ENCODE results near the gene ZBTB5. TPM values are rescaled to one million over a fixed set of nuclear protein-coding genes. Genes with fewer than 3 reads are reported as not detected.

ZBTB5 gene
- total and polyA plus RNA-seq, 2 of the 13 experiments (the other 11 are each of a cell fraction or from before 2014, with no cell fraction given) = 12.5 to 20.5 TPM

DNA sequence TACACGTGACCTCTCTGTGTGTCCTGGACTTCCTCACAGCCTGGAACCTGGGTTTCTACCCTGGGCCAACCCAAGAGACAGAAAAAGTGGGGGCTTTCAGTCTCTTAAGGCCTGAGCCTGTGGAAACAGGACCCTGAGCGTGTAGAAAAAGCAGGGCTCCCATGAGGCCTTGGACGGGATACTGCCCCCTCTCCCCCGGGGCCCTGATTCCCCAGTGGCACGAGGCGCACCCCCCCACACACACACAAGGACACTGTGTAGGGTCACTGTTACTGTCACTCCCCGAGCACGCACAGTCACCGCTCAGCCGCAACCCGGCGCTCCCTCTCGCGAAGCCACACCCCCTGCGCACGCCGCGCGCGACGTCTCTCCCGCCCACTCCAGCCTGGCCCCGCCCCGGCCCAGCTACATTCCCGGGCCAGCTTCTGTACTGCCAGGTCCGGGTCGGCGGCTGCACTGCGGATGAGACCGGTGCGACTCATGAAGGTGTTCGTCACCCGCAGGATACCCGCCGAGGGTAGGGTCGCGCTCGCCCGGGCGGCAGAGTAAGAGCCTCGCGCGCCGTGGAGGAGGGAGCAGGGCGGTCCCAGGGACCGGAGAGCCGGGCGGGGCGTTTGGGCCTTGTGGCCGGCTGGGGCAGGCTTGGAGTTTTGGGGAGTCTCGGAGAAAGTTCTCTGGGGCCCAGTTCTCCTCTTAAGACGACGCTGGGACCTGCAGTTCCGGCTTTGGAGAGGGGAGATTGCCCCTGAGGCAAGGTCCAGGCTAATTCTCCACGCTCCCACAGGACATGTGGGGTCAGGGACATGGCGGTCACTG is 42.8 kb downstream of the ZBTB5 start, which contains the start of gene GRHPR (continued):
- TF ChIP-seq NRL (CRISPR knock-in tag; IDR thresholded peaks at IDR 0.05; ENCODE audit: borderline replicate concordance) = peak; percentile 80; the same call in 1 of the 2 replicates
- no peak; the same call in 1 of the 2 replicates for TF ChIP-seq SATB2 (CRISPR knock-in tag; IDR thresholded peaks at IDR 0.05)
- TF ChIP-seq, protein P1, sequence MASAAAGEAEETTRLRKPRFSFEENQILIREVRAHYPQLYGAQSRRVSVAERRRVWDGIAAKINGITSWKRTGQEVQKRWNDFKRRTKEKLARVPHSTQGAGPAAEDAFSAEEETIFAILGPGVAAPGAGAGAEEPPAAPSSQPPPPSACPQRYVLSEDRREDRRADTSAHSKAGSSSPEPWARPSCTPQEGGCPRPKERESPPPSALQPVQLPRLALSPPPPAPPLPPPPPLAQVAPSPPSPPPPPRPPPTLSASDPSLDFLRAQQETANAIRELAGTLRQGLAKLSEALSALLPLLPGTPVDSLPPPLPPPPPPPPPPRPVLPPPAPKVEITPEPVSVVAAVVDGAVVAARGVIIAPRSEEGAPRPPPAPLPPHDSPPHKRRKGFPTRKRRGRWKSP (CRISPR knock-in tag; IDR thresholded peaks at IDR 0.05) = peak; percentile 60; the same call in 1 of the 2 replicates
- 0 out of 2 replicates have a peak, but pooled peaks have one; percentile 40 for TF ChIP-seq MATR3 (CRISPR knock-in tag; IDR thresholded peaks at IDR 0.05)
- peak; percentile 58; the same call in 1 of the 2 replicates for TF ChIP-seq ZNF709 (CRISPR knock-in tag; IDR thresholded peaks at IDR 0.05)
- peak; percentile 64 for TF ChIP-seq ZNF781 (CRISPR knock-in tag; IDR thresholded peaks at IDR 0.05; ENCODE audit: borderline replicate concordance, not compliant biosample characterization)
- no peak for TF ChIP-seq PAWR (CRISPR knock-in tag; IDR thresholded peaks at IDR 0.05; ENCODE audit: borderline replicate concordance)
- no peak for TF ChIP-seq ZC3H4 (CRISPR knock-in tag; IDR thresholded peaks at IDR 0.05; ENCODE audit: borderline replicate concordance)
- TF ChIP-seq, protein P2, sequence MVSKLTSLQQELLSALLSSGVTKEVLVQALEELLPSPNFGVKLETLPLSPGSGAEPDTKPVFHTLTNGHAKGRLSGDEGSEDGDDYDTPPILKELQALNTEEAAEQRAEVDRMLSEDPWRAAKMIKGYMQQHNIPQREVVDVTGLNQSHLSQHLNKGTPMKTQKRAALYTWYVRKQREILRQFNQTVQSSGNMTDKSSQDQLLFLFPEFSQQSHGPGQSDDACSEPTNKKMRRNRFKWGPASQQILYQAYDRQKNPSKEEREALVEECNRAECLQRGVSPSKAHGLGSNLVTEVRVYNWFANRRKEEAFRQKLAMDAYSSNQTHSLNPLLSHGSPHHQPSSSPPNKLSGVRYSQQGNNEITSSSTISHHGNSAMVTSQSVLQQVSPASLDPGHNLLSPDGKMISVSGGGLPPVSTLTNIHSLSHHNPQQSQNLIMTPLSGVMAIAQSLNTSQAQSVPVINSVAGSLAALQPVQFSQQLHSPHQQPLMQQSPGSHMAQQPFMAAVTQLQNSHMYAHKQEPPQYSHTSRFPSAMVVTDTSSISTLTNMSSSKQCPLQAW (CRISPR knock-in tag; IDR thresholded peaks at IDR 0.05) = peak; percentile 68; the same call in 1 of the 2 replicates
- peak; percentile 34; the same call in 1 of the 2 replicates for TF ChIP-seq ZC3H13 (CRISPR knock-in tag; IDR thresholded peaks at IDR 0.05)
- peak; percentile 76 for TF ChIP-seq KLF6 (CRISPR knock-in tag; IDR thresholded peaks at IDR 0.05)
- TF ChIP-seq ZNF670 (CRISPR knock-in tag; IDR thresholded peaks at IDR 0.05; ENCODE audit: borderline replicate concordance) = peak; percentile 58; the same call in 1 of the 2 replicates
- TF ChIP-seq ZBTB3 (CRISPR knock-in tag; IDR thresholded peaks at IDR 0.05; ENCODE audit: borderline replicate concordance, low read depth) = peak; percentile 90; the same call in 1 of the 2 replicates
- TF ChIP-seq KLF13 (CRISPR knock-in tag; IDR thresholded peaks at IDR 0.05) = peak; percentile 34; the same call in 1 of the 2 replicates
- TF ChIP-seq, protein P3, sequence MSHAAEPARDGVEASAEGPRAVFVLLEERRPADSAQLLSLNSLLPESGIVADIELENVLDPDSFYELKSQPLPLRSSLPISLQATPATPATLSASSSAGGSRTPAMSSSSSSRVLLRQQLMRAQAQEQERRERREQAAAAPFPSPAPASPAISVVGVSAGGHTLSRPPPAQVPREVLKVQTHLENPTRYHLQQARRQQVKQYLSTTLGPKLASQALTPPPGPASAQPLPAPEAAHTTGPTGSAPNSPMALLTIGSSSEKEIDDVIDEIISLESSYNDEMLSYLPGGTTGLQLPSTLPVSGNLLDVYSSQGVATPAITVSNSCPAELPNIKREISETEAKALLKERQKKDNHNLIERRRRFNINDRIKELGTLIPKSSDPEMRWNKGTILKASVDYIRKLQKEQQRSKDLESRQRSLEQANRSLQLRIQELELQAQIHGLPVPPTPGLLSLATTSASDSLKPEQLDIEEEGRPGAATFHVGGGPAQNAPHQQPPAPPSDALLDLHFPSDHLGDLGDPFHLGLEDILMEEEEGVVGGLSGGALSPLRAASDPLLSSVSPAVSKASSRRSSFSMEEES (CRISPR knock-in tag; IDR thresholded peaks at IDR 0.05) = 0 out of 2 replicates have a peak, but pooled peaks have one; percentile 27
- peak; percentile 33; the same call in 1 of the 2 replicates for TF ChIP-seq ZNF337 (CRISPR knock-in tag; IDR thresholded peaks at IDR 0.05; ENCODE audit: borderline replicate concordance, low read depth)
- TF ChIP-seq, protein P4, sequence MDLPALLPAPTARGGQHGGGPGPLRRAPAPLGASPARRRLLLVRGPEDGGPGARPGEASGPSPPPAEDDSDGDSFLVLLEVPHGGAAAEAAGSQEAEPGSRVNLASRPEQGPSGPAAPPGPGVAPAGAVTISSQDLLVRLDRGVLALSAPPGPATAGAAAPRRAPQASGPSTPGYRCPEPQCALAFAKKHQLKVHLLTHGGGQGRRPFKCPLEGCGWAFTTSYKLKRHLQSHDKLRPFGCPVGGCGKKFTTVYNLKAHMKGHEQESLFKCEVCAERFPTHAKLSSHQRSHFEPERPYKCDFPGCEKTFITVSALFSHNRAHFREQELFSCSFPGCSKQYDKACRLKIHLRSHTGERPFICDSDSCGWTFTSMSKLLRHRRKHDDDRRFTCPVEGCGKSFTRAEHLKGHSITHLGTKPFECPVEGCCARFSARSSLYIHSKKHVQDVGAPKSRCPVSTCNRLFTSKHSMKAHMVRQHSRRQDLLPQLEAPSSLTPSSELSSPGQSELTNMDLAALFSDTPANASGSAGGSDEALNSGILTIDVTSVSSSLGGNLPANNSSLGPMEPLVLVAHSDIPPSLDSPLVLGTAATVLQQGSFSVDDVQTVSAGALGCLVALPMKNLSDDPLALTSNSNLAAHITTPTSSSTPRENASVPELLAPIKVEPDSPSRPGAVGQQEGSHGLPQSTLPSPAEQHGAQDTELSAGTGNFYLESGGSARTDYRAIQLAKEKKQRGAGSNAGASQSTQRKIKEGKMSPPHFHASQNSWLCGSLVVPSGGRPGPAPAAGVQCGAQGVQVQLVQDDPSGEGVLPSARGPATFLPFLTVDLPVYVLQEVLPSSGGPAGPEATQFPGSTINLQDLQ (CRISPR knock-in tag; IDR thresholded peaks at IDR 0.05) = 0 out of 2 replicates have a peak, but pooled peaks have one; percentile 32
- TF ChIP-seq, protein P5, sequence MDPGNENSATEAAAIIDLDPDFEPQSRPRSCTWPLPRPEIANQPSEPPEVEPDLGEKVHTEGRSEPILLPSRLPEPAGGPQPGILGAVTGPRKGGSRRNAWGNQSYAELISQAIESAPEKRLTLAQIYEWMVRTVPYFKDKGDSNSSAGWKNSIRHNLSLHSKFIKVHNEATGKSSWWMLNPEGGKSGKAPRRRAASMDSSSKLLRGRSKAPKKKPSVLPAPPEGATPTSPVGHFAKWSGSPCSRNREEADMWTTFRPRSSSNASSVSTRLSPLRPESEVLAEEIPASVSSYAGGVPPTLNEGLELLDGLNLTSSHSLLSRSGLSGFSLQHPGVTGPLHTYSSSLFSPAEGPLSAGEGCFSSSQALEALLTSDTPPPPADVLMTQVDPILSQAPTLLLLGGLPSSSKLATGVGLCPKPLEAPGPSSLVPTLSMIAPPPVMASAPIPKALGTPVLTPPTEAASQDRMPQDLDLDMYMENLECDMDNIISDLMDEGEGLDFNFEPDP (CRISPR knock-in tag; conservative IDR thresholded peaks at IDR 0.05) = no peak
- TF ChIP-seq SAP130 (CRISPR knock-in tag; IDR thresholded peaks at IDR 0.05; ENCODE audit: low read depth) = peak; percentile 93
- peak; percentile 16; the same call in 1 of the 2 replicates for TF ChIP-seq TGIF2 (CRISPR knock-in tag; IDR thresholded peaks at IDR 0.05)

Measured in HepG2 (cell line).